GM12878 (cell line): ENCODE results near the gene PRAMEF9. TPM values are rescaled to one million over a fixed set of nuclear protein-coding genes. Genes with fewer than 3 reads are reported as not detected.

Source experiments
- CBX5 ChIP-seq: sonication (generic); IDR thresholded peaks from 2 replicates; pipeline ENCODE4 v1.6.1; 2016; ENCODE audit warnings: low read depth, moderate library complexity, mild to moderate bottlenecking, inconsistent platforms
- IKZF2 ChIP-seq, 2 experiments: fragments of 450-650 bp; IDR thresholded peaks; 2 replicates each; pipeline ENCODE4 v1.6.1; 2017; ENCODE audit warnings: mild to moderate bottlenecking in 2 of 2, moderate library complexity in 2 of 2
- JUNB ChIP-seq: IDR thresholded peaks from 2 replicates; pipeline ENCODE4 v1.6.1; 2016; ENCODE audit warnings: antibody characterized with exemption, mild to moderate bottlenecking
- KDM1A ChIP-seq: fragments of 200-600 bp; sonication (generic); IDR thresholded peaks from 2 replicates; pipeline ENCODE4 v1.6.1; 2016; ENCODE audit warnings: borderline replicate concordance
- NBN ChIP-seq: fragments of 450-650 bp; IDR thresholded peaks from 2 replicates; pipeline ENCODE4 v1.6.1; 2016
- POU2F2 ChIP-seq: IDR thresholded peaks from 3 replicates; pipeline ENCODE4 v1.6.1; 2011; ENCODE audit warnings: low read depth, mild to moderate bottlenecking, low read length, borderline replicate concordance
- YBX1 ChIP-seq: fragments of 450-650 bp; IDR thresholded peaks from 2 replicates; pipeline ENCODE4 v1.6.1; 2016; ENCODE audit warnings: antibody characterized with exemption
- ZNF24 ChIP-seq: fragments of 450-650 bp; IDR thresholded peaks from 2 replicates; pipeline ENCODE4 v1.6.1; 2017; ENCODE audit warnings: antibody characterized with exemption, mild to moderate bottlenecking
- polyA plus RNA-seq, 11 experiments: library from polyadenylated mRNA; depleted of rRNA in 4 of 11; unstranded in 6 of 11; stranded (reverse) in 5 of 11; fragments of >200 nt; fragmentation: Nextera tagmentation in 4 of 11; fragmentation: Illumina TruSeq in 1 of 11; extraction: Ambion mirVana in 4 of 11; extraction: Trizol in 1 of 11; gene quantifications; 1 replicate in 1 of 11; 2 replicates in 10 of 11; pipeline versions ENCODE4 v1.2.1 to v1.2.3, GENCODE V29; 2011 to 2016; ENCODE audit warnings: inconsistent platforms in 2 of 11, missing spikeins in 2 of 11, low read depth in 1 of 11
- total RNA-seq, 4 experiments: library from RNA; depleted of rRNA in 3 of 4; stranded (reverse); fragments of >200 nt in 3 of 4; fragmentation: Illumina TruSeq in 1 of 4; extraction: Trizol in 1 of 4; gene quantifications; 2 replicates each; pipeline versions ENCODE4 v1.2.1 to v1.2.3, GENCODE V29; 2013 to 2021
- TF ChIP-seq, protein P1 (sequence below): fragments of 450-650 bp; IDR thresholded peaks from 2 replicates; pipeline ENCODE4 v1.6.1; 2017; ENCODE audit warnings: borderline replicate concordance

Gene PRAMEF9
- total and polyA plus RNA-seq, 10 of the 15 experiments (the other 5 are each of a cell fraction or from before 2014, with no cell fraction given): not detected

DNA sequence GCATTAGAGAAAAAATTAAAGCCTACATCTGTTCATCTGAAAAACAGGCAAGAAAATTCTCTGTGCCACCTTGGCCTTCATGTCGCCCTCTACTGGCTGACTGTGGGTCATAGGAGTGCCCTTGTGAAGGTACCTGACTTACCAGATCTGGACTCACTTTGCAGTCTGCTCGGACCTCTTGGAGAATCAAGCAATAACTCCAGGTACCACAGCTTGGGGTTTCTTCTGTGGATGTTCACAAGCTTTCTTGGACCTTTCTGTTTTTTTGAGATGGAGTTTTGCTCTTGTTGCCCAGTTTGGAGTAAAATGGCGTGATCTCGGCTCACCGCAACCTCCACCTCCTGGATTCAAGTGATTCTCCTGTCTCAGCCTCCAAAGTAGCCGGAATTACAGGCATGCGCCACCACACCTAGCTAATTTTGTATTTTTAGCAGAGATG, 56.7 kb downstream of the PRAMEF9 start (continued):
- TF ChIP-seq, protein P1, sequence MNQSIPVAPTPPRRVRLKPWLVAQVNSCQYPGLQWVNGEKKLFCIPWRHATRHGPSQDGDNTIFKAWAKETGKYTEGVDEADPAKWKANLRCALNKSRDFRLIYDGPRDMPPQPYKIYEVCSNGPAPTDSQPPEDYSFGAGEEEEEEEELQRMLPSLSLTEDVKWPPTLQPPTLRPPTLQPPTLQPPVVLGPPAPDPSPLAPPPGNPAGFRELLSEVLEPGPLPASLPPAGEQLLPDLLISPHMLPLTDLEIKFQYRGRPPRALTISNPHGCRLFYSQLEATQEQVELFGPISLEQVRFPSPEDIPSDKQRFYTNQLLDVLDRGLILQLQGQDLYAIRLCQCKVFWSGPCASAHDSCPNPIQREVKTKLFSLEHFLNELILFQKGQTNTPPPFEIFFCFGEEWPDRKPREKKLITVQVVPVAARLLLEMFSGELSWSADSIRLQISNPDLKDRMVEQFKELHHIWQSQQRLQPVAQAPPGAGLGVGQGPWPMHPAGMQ: no peak
- no peak for TF ChIP-seq CBX5
- no peak for TF ChIP-seq KDM1A
- no peak for TF ChIP-seq NBN
- TF ChIP-seq YBX1: no peak
- TF ChIP-seq JUNB: no peak
- no peak for TF ChIP-seq POU2F2
- TF ChIP-seq IKZF2 (IDR thresholded peaks at IDR 0.05): no peak
- no peak for TF ChIP-seq ZNF24

Other genes with a start within 250 kb of the PRAMEF9 start
Only the 7 nearest of the 17 such genes appear.
- gene PRAMEF25, start 101.1 kb upstream of the PRAMEF9 start, total RNA-seq (2014; rRNA removed): not detected in 2 replicates
- gene PRAMEF25, start 101.1 kb upstream of the PRAMEF9 start, total RNA-seq (2014; rRNA removed; fragmentation: Illumina TruSeq; extraction: Trizol): not detected in 2 replicates
- gene PRAMEF25, start 101.1 kb upstream of the PRAMEF9 start, total RNA-seq (2021): not detected in 2 replicates
- gene PRAMEF25, start 101.1 kb upstream of the PRAMEF9 start, polyA plus RNA-seq (2011; rRNA removed): not detected in 2 replicates
- gene PRAMEF25, start 101.1 kb upstream of the PRAMEF9 start, polyA plus RNA-seq (2014; fragmentation: Illumina TruSeq; extraction: Trizol): not detected in 2 replicates
- not detected for gene PRAMEF25, start 101.1 kb upstream of the PRAMEF9 start, polyA plus RNA-seq (2014; fragmentation: Nextera tagmentation; extraction: Ambion mirVana)
- gene PRAMEF25, start 101.1 kb upstream of the PRAMEF9 start, polyA plus RNA-seq (2014; rRNA removed): not detected in 2 replicates
- not detected for gene PRAMEF25, start 101.1 kb upstream of the PRAMEF9 start, polyA plus RNA-seq (2016; fragmentation: Nextera tagmentation; extraction: Ambion mirVana)
- not detected in 2 replicates for gene HNRNPCL2, start 55.0 kb upstream of the PRAMEF9 start, total RNA-seq (2014; rRNA removed)
- not detected in 2 replicates for gene HNRNPCL2, start 55.0 kb upstream of the PRAMEF9 start, total RNA-seq (2014; rRNA removed; fragmentation: Illumina TruSeq; extraction: Trizol)
- gene HNRNPCL2, start 55.0 kb upstream of the PRAMEF9 start, total RNA-seq (2021): not detected in 2 replicates
- gene HNRNPCL2, start 55.0 kb upstream of the PRAMEF9 start, polyA plus RNA-seq (2011; rRNA removed): not detected in 2 replicates
- gene HNRNPCL2, start 55.0 kb upstream of the PRAMEF9 start, polyA plus RNA-seq (2014; fragmentation: Illumina TruSeq; extraction: Trizol): not detected in 2 replicates
- gene HNRNPCL2, start 55.0 kb upstream of the PRAMEF9 start, polyA plus RNA-seq (2014; fragmentation: Nextera tagmentation; extraction: Ambion mirVana): not detected
- not detected in 2 replicates for gene HNRNPCL2, start 55.0 kb upstream of the PRAMEF9 start, polyA plus RNA-seq (2014; rRNA removed)
- not detected for gene HNRNPCL2, start 55.0 kb upstream of the PRAMEF9 start, polyA plus RNA-seq (2016; fragmentation: Nextera tagmentation; extraction: Ambion mirVana)
- gene PRAMEF26, start 15.8 kb upstream of the PRAMEF9 start, total RNA-seq (2014; rRNA removed): not detected in 2 replicates
- not detected in 2 replicates for gene PRAMEF26, start 15.8 kb upstream of the PRAMEF9 start, total RNA-seq (2014; rRNA removed; fragmentation: Illumina TruSeq; extraction: Trizol)
- not detected in 2 replicates for gene PRAMEF26, start 15.8 kb upstream of the PRAMEF9 start, total RNA-seq (2021)
- not detected in 2 replicates for gene PRAMEF26, start 15.8 kb upstream of the PRAMEF9 start, polyA plus RNA-seq (2011; rRNA removed)
- not detected in 2 replicates for gene PRAMEF26, start 15.8 kb upstream of the PRAMEF9 start, polyA plus RNA-seq (2014; fragmentation: Illumina TruSeq; extraction: Trizol)
- not detected for gene PRAMEF26, start 15.8 kb upstream of the PRAMEF9 start, polyA plus RNA-seq (2014; fragmentation: Nextera tagmentation; extraction: Ambion mirVana)
- gene PRAMEF26, start 15.8 kb upstream of the PRAMEF9 start, polyA plus RNA-seq (2014; rRNA removed): not detected in 2 replicates
- not detected for gene PRAMEF26, start 15.8 kb upstream of the PRAMEF9 start, polyA plus RNA-seq (2016; fragmentation: Nextera tagmentation; extraction: Ambion mirVana)
- gene HNRNPCL4, start 6.2 kb upstream of the PRAMEF9 start, total RNA-seq (2014; rRNA removed): not detected in 2 replicates
- gene HNRNPCL4, start 6.2 kb upstream of the PRAMEF9 start, total RNA-seq (2014; rRNA removed; fragmentation: Illumina TruSeq; extraction: Trizol): not detected in 2 replicates
- gene HNRNPCL4, start 6.2 kb upstream of the PRAMEF9 start, total RNA-seq (2021): not detected in 2 replicates
- gene HNRNPCL4, start 6.2 kb upstream of the PRAMEF9 start, polyA plus RNA-seq (2011; rRNA removed): 0.08 TPM in 1 of 2 replicates, not detected in the other
- gene HNRNPCL4, start 6.2 kb upstream of the PRAMEF9 start, polyA plus RNA-seq (2014; fragmentation: Illumina TruSeq; extraction: Trizol): not detected in 2 replicates
- gene HNRNPCL4, start 6.2 kb upstream of the PRAMEF9 start, polyA plus RNA-seq (2014; fragmentation: Nextera tagmentation; extraction: Ambion mirVana): not detected
- not detected in 2 replicates for gene HNRNPCL4, start 6.2 kb upstream of the PRAMEF9 start, polyA plus RNA-seq (2014; rRNA removed)
- gene HNRNPCL4, start 6.2 kb upstream of the PRAMEF9 start, polyA plus RNA-seq (2016; fragmentation: Nextera tagmentation; extraction: Ambion mirVana): not detected
- gene PRAMEF13, start 29.6 kb downstream of the PRAMEF9 start, total RNA-seq (2014; rRNA removed): not detected in 2 replicates
- gene PRAMEF13, start 29.6 kb downstream of the PRAMEF9 start, total RNA-seq (2014; rRNA removed; fragmentation: Illumina TruSeq; extraction: Trizol): not detected in 2 replicates
- gene PRAMEF13, start 29.6 kb downstream of the PRAMEF9 start, total RNA-seq (2021): not detected in 2 replicates
- not detected in 2 replicates for gene PRAMEF13, start 29.6 kb downstream of the PRAMEF9 start, polyA plus RNA-seq (2011; rRNA removed)
- not detected in 2 replicates for gene PRAMEF13, start 29.6 kb downstream of the PRAMEF9 start, polyA plus RNA-seq (2014; fragmentation: Illumina TruSeq; extraction: Trizol)
- not detected for gene PRAMEF13, start 29.6 kb downstream of the PRAMEF9 start, polyA plus RNA-seq (2014; fragmentation: Nextera tagmentation; extraction: Ambion mirVana)
- gene PRAMEF13, start 29.6 kb downstream of the PRAMEF9 start, polyA plus RNA-seq (2014; rRNA removed): not detected in 2 replicates
- not detected for gene PRAMEF13, start 29.6 kb downstream of the PRAMEF9 start, polyA plus RNA-seq (2016; fragmentation: Nextera tagmentation; extraction: Ambion mirVana)
- not detected in 2 replicates for gene PRAMEF18, start 54.3 kb downstream of the PRAMEF9 start, total RNA-seq (2014; rRNA removed)
- gene PRAMEF18, start 54.3 kb downstream of the PRAMEF9 start, total RNA-seq (2014; rRNA removed; fragmentation: Illumina TruSeq; extraction: Trizol): not detected in 2 replicates
- not detected in 2 replicates for gene PRAMEF18, start 54.3 kb downstream of the PRAMEF9 start, total RNA-seq (2021)
- not detected in 2 replicates for gene PRAMEF18, start 54.3 kb downstream of the PRAMEF9 start, polyA plus RNA-seq (2011; rRNA removed)
- gene PRAMEF18, start 54.3 kb downstream of the PRAMEF9 start, polyA plus RNA-seq (2014; fragmentation: Illumina TruSeq; extraction: Trizol): not detected in 2 replicates
- gene PRAMEF18, start 54.3 kb downstream of the PRAMEF9 start, polyA plus RNA-seq (2014; fragmentation: Nextera tagmentation; extraction: Ambion mirVana): not detected
- not detected in 2 replicates for gene PRAMEF18, start 54.3 kb downstream of the PRAMEF9 start, polyA plus RNA-seq (2014; rRNA removed)
- gene PRAMEF18, start 54.3 kb downstream of the PRAMEF9 start, polyA plus RNA-seq (2016; fragmentation: Nextera tagmentation; extraction: Ambion mirVana): not detected
- gene PRAMEF5, start 82.3 kb downstream of the PRAMEF9 start, total RNA-seq (2014; rRNA removed): not detected in 2 replicates
- gene PRAMEF5, start 82.3 kb downstream of the PRAMEF9 start, total RNA-seq (2014; rRNA removed; fragmentation: Illumina TruSeq; extraction: Trizol): not detected in 2 replicates
- not detected in 2 replicates for gene PRAMEF5, start 82.3 kb downstream of the PRAMEF9 start, total RNA-seq (2021)
- gene PRAMEF5, start 82.3 kb downstream of the PRAMEF9 start, polyA plus RNA-seq (2011; rRNA removed): not detected in 2 replicates
- gene PRAMEF5, start 82.3 kb downstream of the PRAMEF9 start, polyA plus RNA-seq (2014; fragmentation: Illumina TruSeq; extraction: Trizol): not detected in 2 replicates
- not detected for gene PRAMEF5, start 82.3 kb downstream of the PRAMEF9 start, polyA plus RNA-seq (2014; fragmentation: Nextera tagmentation; extraction: Ambion mirVana)
- gene PRAMEF5, start 82.3 kb downstream of the PRAMEF9 start, polyA plus RNA-seq (2014; rRNA removed): not detected in 2 replicates
- not detected for gene PRAMEF5, start 82.3 kb downstream of the PRAMEF9 start, polyA plus RNA-seq (2016; fragmentation: Nextera tagmentation; extraction: Ambion mirVana)